Caco-2 (cell line): Measurements from ENCODE around the gene COPS9. TPM values are rescaled to one million over a fixed set of nuclear protein-coding genes. Genes with fewer than 3 reads are reported as not detected.

Experiments used
- BruUV-seq: library from RNA; stranded (reverse); fragments of 400-500 nt; replicated peaks from 2 replicates; lab custom pipeline; 2021; lab: Mats Ljungman, UMichigan
- CTCF ChIA-PET: fragments of 300-600 bp; sonication (Branson Sonifier 250); formaldehyde crosslinking; loops from one replicate; lab custom pipeline; 2022; ENCODE audit warnings: antibody characterized with exemption; lab: Charles Lee
- POLR2A ChIA-PET: fragments of 300-600 bp; sonication (Branson Sonifier 250); formaldehyde crosslinking; loops from one replicate; lab custom pipeline; 2022; ENCODE audit warnings: antibody characterized with exemption; lab: Charles Lee
- DNase-seq, 2 experiments: peaks; one replicate each; pipeline versions ENCODE4 v3.0.0 to v3.0.0-alpha.2; 2020 to 2022
- H3K27me3 ChIP-seq: replicated peaks from 2 replicates; pipeline ENCODE4 v1.6.0; 2011; ENCODE audit warnings: low read length; ENCODE audit not compliant: control insufficient read depth, insufficient read depth
- H3K36me3 ChIP-seq: 2 replicates; pipeline ENCODE4 v1.5.1; 2011; ENCODE audit warnings: low read length; ENCODE audit not compliant: control insufficient read depth, insufficient read depth
- H3K4me1 ChIP-seq: fragments of 250-450 bp; sonication (Bioruptor Pico); 2 replicates; pipeline ENCODE4 v1.5.1; 2020; ENCODE audit warnings: mild to moderate bottlenecking
- H3K4me3 ChIP-seq: 2 replicates; pipeline ENCODE4 v1.5.1; 2011; ENCODE audit warnings: low read depth, mild to moderate bottlenecking, control low read depth, low read length
- H3K9me3 ChIP-seq: fragments of 250-450 bp; sonication (Bioruptor Pico); 2 replicates; pipeline ENCODE4 v1.5.1; 2020; ENCODE audit warnings: mild to moderate bottlenecking, moderate library complexity
- H3K27ac Mint-ChIP-seq: one replicate; pipeline ENCODE4 v1.8.0; 2022; ENCODE audit warnings: mixed read lengths; ENCODE audit not compliant: unreplicated experiment
- H3K27me3 Mint-ChIP-seq: one replicate; pipeline ENCODE4 v1.8.0; 2022; ENCODE audit warnings: mixed read lengths; ENCODE audit not compliant: insufficient read depth, unreplicated experiment
- H3K36me3 Mint-ChIP-seq: one replicate; pipeline ENCODE4 v1.8.0; 2022; ENCODE audit warnings: mild to moderate bottlenecking, mixed read lengths; ENCODE audit not compliant: insufficient read depth, unreplicated experiment
- H3K4me1 Mint-ChIP-seq: one replicate; pipeline ENCODE4 v1.8.0; 2022; ENCODE audit warnings: low read depth, mixed read lengths; ENCODE audit not compliant: unreplicated experiment
- H3K4me3 Mint-ChIP-seq: one replicate; pipeline ENCODE4 v1.8.0; 2022; ENCODE audit warnings: mild to moderate bottlenecking, moderate library complexity, mixed read lengths; ENCODE audit not compliant: unreplicated experiment
- H3K9me3 Mint-ChIP-seq: one replicate; pipeline ENCODE4 v1.8.0; 2022; ENCODE audit warnings: mixed read lengths; ENCODE audit not compliant: unreplicated experiment
- intact Hi-C: fragments of 100-400 bp; cut with micrococcal nuclease; formaldehyde crosslinking; loops from one replicate; pipeline ENCODE4 v1.10.0; 2022; ENCODE audit not compliant: unreplicated experiment
- total RNA-seq: library from RNA; stranded (reverse); gene quantifications from 2 replicates; pipeline ENCODE4 v1.2.3, GENCODE V29; 2022
- TF ChIP-seq, protein P1 (sequence below), 2 experiments: fragments of 200-600 bp in 1 of 2; IDR thresholded peaks; 1 replicate in 1 of 2; 2 replicates in 1 of 2; pipeline versions ENCODE4 v1.5.1 to v1.8.0; 2011 to 2022; ENCODE audit warnings: antibody characterized with exemption in 1 of 2, control low read depth in 1 of 2, inconsistent platforms in 1 of 2, low read depth in 1 of 2, low read length in 1 of 2, mild to moderate bottlenecking in 1 of 2, moderate library complexity in 1 of 2; ENCODE audit not compliant: insufficient read depth in 1 of 2, severe bottlenecking in 1 of 2, unreplicated experiment in 1 of 2

COPS9 gene
- total RNA-seq, 1 experiment from 2014 or later = 86.3 TPM

DNA sequence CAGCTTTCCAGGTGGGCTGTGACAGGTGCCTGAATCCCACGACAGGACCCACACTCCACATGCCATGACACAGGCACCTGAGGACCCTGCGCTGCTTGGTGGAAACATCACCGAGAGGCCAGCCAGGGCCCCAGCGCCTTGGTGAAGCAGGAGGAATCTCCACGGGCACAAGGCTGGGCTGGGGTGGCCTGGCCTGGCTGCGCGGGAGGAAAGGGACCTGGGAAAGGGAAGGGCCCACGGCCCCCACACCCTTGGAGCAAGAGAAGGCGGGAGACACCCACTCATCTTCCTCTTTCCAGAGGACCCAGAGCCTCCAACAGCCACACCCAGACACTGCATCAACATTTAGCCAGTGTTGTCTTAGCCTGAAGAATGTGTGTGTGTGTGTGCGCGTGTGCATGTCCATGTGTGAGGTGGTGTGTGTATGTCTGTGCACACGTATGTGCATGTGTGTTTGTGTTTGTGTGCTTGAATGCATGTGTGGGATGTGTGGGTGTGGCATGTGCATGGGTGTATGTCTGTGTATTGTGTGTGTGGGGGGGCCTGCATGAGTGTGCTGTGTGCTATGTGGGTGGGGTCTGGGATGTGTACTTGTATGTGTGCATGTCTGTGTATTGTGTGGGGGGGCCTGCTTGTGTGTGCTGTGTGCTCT, 10.6 kb upstream of the COPS9 start:
- Mint-ChIP-seq H3K36me3 (peaks cover 5% of the 10 kb centered on the region), H3K4me1 (no peaks in the 10 kb centered on the region), H3K4me3 (no peak overlapping the region), H3K27me3 (peaks cover 3% of the 10 kb centered on the region), H3K27ac (no peak overlapping the region), H3K9me3 (no peaks in the 10 kb centered on the region)
- H3K4me1 ChIP-seq = no peaks in the 10 kb centered on the region
- intact Hi-C loops = no loop called here
- ChIA-PET POLR2A (no interaction called here), CTCF (no interaction called here)
- H3K27me3 ChIP-seq = no peaks in the 10 kb centered on the region
- H3K4me3 ChIP-seq = no peak overlapping the region
- no peak for DNase-seq
- no peaks in the 10 kb centered on the region for H3K36me3 ChIP-seq
- TF ChIP-seq, protein P1, sequence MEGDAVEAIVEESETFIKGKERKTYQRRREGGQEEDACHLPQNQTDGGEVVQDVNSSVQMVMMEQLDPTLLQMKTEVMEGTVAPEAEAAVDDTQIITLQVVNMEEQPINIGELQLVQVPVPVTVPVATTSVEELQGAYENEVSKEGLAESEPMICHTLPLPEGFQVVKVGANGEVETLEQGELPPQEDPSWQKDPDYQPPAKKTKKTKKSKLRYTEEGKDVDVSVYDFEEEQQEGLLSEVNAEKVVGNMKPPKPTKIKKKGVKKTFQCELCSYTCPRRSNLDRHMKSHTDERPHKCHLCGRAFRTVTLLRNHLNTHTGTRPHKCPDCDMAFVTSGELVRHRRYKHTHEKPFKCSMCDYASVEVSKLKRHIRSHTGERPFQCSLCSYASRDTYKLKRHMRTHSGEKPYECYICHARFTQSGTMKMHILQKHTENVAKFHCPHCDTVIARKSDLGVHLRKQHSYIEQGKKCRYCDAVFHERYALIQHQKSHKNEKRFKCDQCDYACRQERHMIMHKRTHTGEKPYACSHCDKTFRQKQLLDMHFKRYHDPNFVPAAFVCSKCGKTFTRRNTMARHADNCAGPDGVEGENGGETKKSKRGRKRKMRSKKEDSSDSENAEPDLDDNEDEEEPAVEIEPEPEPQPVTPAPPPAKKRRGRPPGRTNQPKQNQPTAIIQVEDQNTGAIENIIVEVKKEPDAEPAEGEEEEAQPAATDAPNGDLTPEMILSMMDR (IDR thresholded peaks at IDR 0.05; ENCODE audit: insufficient read depth in 1 of 2, low read depth in 1 of 2, low read length in 1 of 2, severe bottlenecking in 1 of 2, unreplicated experiment in 1 of 2) = no peak
- H3K9me3 ChIP-seq = no peaks in the 10 kb centered on the region
- no TSS peak for BruUV-seq

- H3K4me3 ChIP-seq = no peak overlapping the region
- no peak overlapping the region for H3K4me3 Mint-ChIP-seq
- peaks cover 3% of the 10 kb centered on the region for H3K27me3 Mint-ChIP-seq
- BruUV-seq = no TSS peak
- TF ChIP-seq, protein P1 (IDR thresholded peaks at IDR 0.05; ENCODE audit: insufficient read depth in 1 of 2, low read depth in 1 of 2, low read length in 1 of 2, severe bottlenecking in 1 of 2, unreplicated experiment in 1 of 2) = no peak
- H3K27me3 ChIP-seq = no peaks in the 10 kb centered on the region; the same call in 1 of the 2 replicates
- H3K27ac Mint-ChIP-seq = no peak overlapping the region
- H3K9me3 Mint-ChIP-seq = no peaks in the 10 kb centered on the region
- H3K36me3 ChIP-seq = no peaks in the 10 kb centered on the region
- ChIA-PET POLR2A (no interaction called here), CTCF (interaction anchor here (1.2 kb wide), 1 partner anchor 84 kb away, joined by 4 read pairs; no protein-coding TSS in a partner anchor)
- no peak for DNase-seq
- no peaks in the 10 kb centered on the region for H3K4me1 Mint-ChIP-seq
- peaks cover 5% of the 10 kb centered on the region for H3K36me3 Mint-ChIP-seq
- no peaks in the 10 kb centered on the region for H3K9me3 ChIP-seq
- H3K4me1 ChIP-seq = no peaks in the 10 kb centered on the region
- intact Hi-C loops = no loop called here
Observed at GRCh38 chr2:240146141-240146561, 10.0 kb upstream of the COPS9 start.

DNA sequence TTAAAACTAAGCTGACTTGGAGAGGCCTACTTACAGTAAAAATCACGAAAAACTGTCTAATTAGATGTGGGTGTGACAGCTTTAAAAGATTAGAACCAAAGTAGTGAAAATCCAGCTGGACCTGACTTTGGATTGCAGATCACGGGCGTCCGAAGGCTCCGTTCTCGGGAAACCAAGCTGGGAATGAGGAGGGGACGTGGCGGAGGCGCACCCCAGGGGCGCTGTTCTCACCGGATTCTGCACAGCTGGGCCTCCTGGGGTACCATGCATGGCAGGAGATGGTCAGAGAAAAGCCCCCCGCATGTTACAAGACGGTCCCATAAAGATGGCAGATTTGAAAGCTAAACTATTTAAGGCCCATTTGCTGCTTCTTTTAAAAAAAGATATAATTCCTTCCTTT, 9.4 kb upstream of the COPS9 start:
- Histone ChIP-seq H3K27me3 (no peaks in the 10 kb centered on the region; the same call in 1 of the 2 replicates), H3K9me3 (no peaks in the 10 kb centered on the region), H3K4me3 (no peak overlapping the region), H3K4me1 (no peaks in the 10 kb centered on the region), H3K36me3 (no peaks in the 10 kb centered on the region)
- no TSS peak for BruUV-seq
- ChIA-PET CTCF (interaction anchor here (1.2 kb wide), 1 partner anchor 84 kb away, joined by 4 read pairs; no protein-coding TSS in a partner anchor), POLR2A (no interaction called here)
- Mint-ChIP-seq H3K4me3 (no peak overlapping the region), H3K9me3 (no peaks in the 10 kb centered on the region), H3K27ac (no peak overlapping the region), H3K4me1 (no peaks in the 10 kb centered on the region), H3K27me3 (peaks cover 3% of the 10 kb centered on the region), H3K36me3 (peaks cover 5% of the 10 kb centered on the region)
- TF ChIP-seq, protein P1 (IDR thresholded peaks at IDR 0.05; ENCODE audit: insufficient read depth in 1 of 2, low read depth in 1 of 2, low read length in 1 of 2, severe bottlenecking in 1 of 2, unreplicated experiment in 1 of 2) = no peak
- no peak for DNase-seq
- intact Hi-C loops = no loop called here
